ENCODE measurements around the gene MAEA. TPM values are rescaled to one million over a fixed set of nuclear protein-coding genes. Genes with fewer than 3 reads are reported as not detected.

MAEA gene
- total and polyA plus RNA-seq, 9 of the 15 experiments (the other 6 are each of a cell fraction or from before 2014, with no cell fraction given): 2.1 to 86.5 (median 45.0) TPM

GRCh38 chr4:1247864-1248244 is 41.8 kb upstream of the MAEA start:
- H3K36me3 ChIP-seq (ENCODE audit: control insufficient read depth, insufficient read depth, low read length): peaks cover 24% of the 10 kb centered on the region; the same call in 1 of the 3 replicates
- H3K79me2 ChIP-seq (ENCODE audit: control insufficient read depth, insufficient read depth, low read length): peaks cover 67% of the 10 kb centered on the region
- CTCF ChIA-PET (ENCODE audit: low intra/inter-chr PET ratio): no interaction called here
- H4K20me1 ChIP-seq (replicated peaks; ENCODE audit: control insufficient read depth, insufficient read depth, low read length): no peaks in the 10 kb centered on the region; the same call in 1 of the 2 replicates
- intact Hi-C loops (cut with micrococcal nuclease): loop anchor here (1.0 kb wide), 2 partner anchors 81 to 98 kb away; no protein-coding TSS in a partner anchor
- in situ Hi-C loops (cut with MboI): no loop called here
- POLR2A ChIA-PET: interaction anchor here (0.9 to 1.2 kb wide), 2 partner anchors 10 to 13 kb away, joined by 4 read pairs; no protein-coding TSS in a partner anchor
- ATAC-seq: peak; percentile 70
- DNase-seq (ENCODE audit: extremely low read depth in 1 of 4, low spot score in 3 of 4): no peak
- peak overlapping the region; percentile 86 for H3K27ac ChIP-seq (ENCODE audit: extremely low read depth, low read depth, low read length)
- H2AFZ ChIP-seq (ENCODE audit: low read depth, low read length): peak overlapping the region; percentile 82; the same call in 1 of the 2 replicates
- H3K4me2 ChIP-seq (ENCODE audit: insufficient read depth, low read length): peak overlapping the region; percentile 78
- H3K4me1 ChIP-seq (replicated peaks in 1 of 2; ENCODE audit: control insufficient read depth in 2 of 2, insufficient read depth in 2 of 2, low read length in 2 of 2): peaks cover 4 to 79% of the 10 kb centered on the region in 2 experiments; a peak in 4 of 5 replicates
- BruUV-seq (replicated peaks): no TSS peak
- H3K4me3 ChIP-seq: peak overlapping the region; percentile 86
- peaks cover 8% of the 10 kb centered on the region for H3K9me3 ChIP-seq (replicated peaks; ENCODE audit: control insufficient read depth, insufficient read depth, low read depth, low read length)
- H3K9ac ChIP-seq (ENCODE audit: insufficient read depth in 1 of 2, low read depth in 2 of 2, low read length in 2 of 2): peak overlapping the region; percentile 91 to 94
- FAIRE-seq: no peak
- H3K9me1 ChIP-seq (ENCODE audit: control insufficient read depth, insufficient read depth, low read length): peaks cover 14% of the 10 kb centered on the region
- WGBS (ENCODE audit: insufficient coverage, low coverage, missing lambda C conversion rate): under 1% methylated on average over 30 of the region's 40 CpGs
- H3K27me3 ChIP-seq (ENCODE audit: control insufficient read depth in 2 of 2, insufficient read depth in 2 of 2, low read length in 2 of 2): no peaks in the 10 kb centered on the region
- TF ChIP-seq ZKSCAN1 (IDR thresholded peaks at IDR 0.05; ENCODE audit: low read depth, low read length): no peak
- TF ChIP-seq HNRNPL (IDR thresholded peaks at IDR 0.05; ENCODE audit: low read depth, low read length): peak; percentile 49; the same call in 1 of the 2 replicates
- peak; percentile 40; the same call in 1 of the 2 replicates for TF ChIP-seq ZNF263 (CRISPR knock-in tag; IDR thresholded peaks at IDR 0.05; ENCODE audit: borderline replicate concordance)
- 0 out of 2 replicates have a peak, but pooled peaks have one; percentile 51 for TF ChIP-seq PREB (CRISPR knock-in tag; IDR thresholded peaks at IDR 0.05)
- TF ChIP-seq VEZF1 (CRISPR knock-in tag; IDR thresholded peaks at IDR 0.05): no peak
- TF ChIP-seq PCBP1 (IDR thresholded peaks at IDR 0.05; ENCODE audit: low read depth, low read length, poor library complexity, severe bottlenecking): peak; percentile 50
- TF ChIP-seq RNF2 (IDR thresholded peaks at IDR 0.05): no peak
- TF ChIP-seq ZNF311 (CRISPR knock-in tag; IDR thresholded peaks at IDR 0.05): no peak
- no peak for TF ChIP-seq MLX (CRISPR knock-in tag; conservative IDR thresholded peaks at IDR 0.05)
- TF ChIP-seq BRD4 (IDR thresholded peaks at IDR 0.05): 0 out of 2 replicates have a peak, but pooled peaks have one; percentile 56
- peak; percentile 9 for TF ChIP-seq KDM5B (IDR thresholded peaks at IDR 0.05; ENCODE audit: insufficient replicate concordance, low read depth, low read length)
- peak; percentile 66 to 88 (median 69) for TF ChIP-seq YY1 (IDR thresholded peaks at IDR 0.05; ENCODE audit: borderline replicate concordance in 1 of 3, control insufficient read depth in 1 of 3, extremely low read depth in 1 of 3, insufficient read depth in 3 of 3, insufficient read length in 1 of 3, insufficient replicate concordance in 2 of 3, low read depth in 1 of 3, low read length in 2 of 3)
- peak; percentile 64 for TF ChIP-seq CHD1 (IDR thresholded peaks at IDR 0.05; ENCODE audit: low read length)
- no peak for TF ChIP-seq U2AF1 (optimal IDR thresholded peaks at IDR 0.05; ENCODE audit: low read depth, low read length)
- TF ChIP-seq SMAD2 (IDR thresholded peaks at IDR 0.05; ENCODE audit: low read depth, low read length): no peak
- no peak for TF ChIP-seq ZBTB1 (CRISPR knock-in tag; IDR thresholded peaks at IDR 0.05; ENCODE audit: borderline replicate concordance, low read depth)
